Hepatic stellate cell (primary cell): ENCODE results near the gene GRIN1.
A peak's percentile ranks its signal among the peaks of the same experiment; 100 is the strongest.

ENCODE experiments used
- DNase-seq: peaks from one replicate; pipeline ENCODE4 v3.0.0; 2011; ENCODE audit warnings: low spot score

Gene GRIN1

GRCh38 chr9:137194909-137195308, 56.0 kb downstream of the GRIN1 start:
- no peak for DNase-seq

DNA sequence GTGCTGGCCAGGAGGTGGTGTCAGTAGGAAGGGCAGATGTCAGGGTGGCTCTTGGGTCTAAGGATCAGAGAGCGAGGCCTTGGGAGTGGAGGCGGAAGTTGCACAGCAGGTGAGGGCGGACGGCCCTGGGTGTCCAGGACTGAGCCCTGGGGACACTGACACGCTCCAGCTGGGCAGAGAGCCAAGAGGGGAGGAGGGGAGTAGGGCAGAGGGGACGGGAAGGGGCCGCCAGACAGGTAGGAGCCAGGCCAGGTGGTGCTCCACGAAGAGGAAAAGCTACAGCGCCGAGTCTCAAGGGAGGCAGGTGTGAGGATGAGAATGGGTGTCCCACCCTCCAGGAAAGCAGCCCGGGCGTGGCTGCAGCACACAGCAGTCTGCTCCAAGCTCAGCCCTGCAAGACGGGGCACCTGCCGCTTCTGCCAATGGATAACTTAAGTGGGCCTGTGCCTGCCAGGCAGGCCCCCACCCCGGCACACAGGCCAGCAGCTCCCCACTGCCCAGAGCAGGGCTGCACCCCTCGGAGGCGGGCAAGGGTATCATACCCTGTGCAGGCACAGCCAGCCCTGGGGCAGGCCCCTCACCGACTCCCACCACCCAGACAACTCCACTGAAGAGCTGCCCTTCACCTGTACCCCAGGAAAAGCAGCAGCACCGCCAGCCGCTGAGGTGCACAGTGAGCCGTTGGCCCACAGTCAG, 56.7 kb downstream of the GRIN1 start:
- DNase-seq = no peak

GRCh38 chr9:137198051-137198901, 59.3 kb downstream of the GRIN1 start:
- DNase-seq = no peak

GRCh38 chr9:137198902-137199283, 59.9 kb downstream of the GRIN1 start:
- no peak for DNase-seq

- DNase-seq = peak; percentile 43
Measured at GRCh38 chr9:137199411-137200121, 60.6 kb downstream of the GRIN1 start.

DNA sequence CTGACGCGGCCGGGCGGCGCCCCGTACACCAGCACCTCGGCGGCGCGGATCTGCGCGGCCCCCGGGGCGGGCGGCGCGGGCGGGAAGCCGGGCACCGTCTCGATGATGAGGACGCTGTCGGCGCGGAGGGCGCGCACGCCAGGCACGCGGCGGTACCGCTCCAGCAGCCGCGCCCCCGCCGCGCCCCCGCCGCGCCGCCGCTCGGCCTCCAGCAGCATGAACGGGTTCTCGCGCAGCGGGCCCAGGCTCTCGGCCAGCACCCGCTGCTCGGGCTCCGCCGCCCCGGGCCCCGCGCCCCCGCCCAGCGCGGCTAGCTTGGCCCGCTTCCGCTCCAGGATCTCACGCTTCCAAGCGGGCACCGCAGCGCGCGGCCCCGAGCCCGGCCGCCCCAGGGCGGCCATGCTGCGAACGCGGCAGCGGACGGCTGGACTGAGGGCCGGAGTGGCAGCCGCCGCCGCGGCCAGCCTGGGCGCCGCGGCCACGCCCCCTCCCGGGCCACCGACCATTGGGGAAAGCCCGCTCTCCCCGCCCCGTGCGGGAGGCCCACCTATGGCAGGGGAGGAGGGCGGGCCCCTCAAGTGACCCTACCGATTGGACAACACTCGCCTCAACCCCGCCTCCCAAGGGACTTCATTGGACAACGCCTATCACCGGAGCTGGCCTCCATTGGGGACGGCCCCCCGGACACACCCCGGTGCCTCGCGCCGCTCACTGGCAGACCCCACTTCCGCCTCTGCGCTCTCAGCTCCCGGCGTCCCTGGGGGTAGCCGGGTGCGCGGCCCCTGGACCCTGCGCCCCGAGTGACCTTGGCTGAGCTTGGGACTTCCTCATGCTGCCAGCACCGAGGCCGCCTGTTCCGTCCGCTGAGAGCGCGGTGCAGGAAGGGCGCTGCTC, 61.6 kb downstream of the GRIN1 start, which contains the start of gene TPRN:
Gene TPRN (minus strand): TSS at position 431 of the 894 bp plus-strand sequence. CDS start 30 bp downstream, at position 401.
- DNase-seq = peak; percentile 100

DNA sequence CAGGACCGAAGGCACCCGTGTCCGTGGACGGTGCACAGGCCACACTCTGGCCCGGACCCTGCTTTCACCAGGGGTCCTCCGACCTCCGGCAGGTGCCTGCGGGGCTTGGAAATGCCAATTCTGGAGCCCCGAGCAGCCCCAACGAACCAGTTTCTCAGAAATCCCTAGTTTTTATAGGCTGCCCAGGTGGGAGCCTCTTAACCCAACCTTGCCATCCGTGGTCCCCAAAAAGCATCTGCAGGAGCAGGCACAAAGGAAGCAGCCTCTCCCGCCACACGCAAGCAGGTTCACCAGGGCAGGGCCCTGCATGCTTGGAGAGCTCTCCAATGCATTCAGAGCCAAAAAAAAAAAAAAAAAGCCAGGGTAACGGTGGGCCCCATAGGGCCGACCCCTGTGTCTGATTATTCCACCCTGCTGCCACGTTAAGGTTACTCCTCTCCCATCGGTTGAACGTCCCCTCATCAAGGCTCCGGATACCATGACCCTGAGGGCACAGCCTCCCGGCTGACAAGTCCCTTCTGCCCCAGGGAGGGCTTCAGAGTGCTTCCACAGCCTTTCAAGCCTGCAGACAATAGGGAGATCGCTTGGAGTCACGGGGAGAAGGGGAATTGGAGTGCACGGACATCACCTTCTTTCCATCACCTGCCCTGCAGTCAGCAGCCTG, 62.4 kb downstream of the GRIN1 start:
- DNase-seq = no peak

- no peak for DNase-seq
Measured at GRCh38 chr9:137202966-137203365, 64.0 kb downstream of the GRIN1 start.

DNA sequence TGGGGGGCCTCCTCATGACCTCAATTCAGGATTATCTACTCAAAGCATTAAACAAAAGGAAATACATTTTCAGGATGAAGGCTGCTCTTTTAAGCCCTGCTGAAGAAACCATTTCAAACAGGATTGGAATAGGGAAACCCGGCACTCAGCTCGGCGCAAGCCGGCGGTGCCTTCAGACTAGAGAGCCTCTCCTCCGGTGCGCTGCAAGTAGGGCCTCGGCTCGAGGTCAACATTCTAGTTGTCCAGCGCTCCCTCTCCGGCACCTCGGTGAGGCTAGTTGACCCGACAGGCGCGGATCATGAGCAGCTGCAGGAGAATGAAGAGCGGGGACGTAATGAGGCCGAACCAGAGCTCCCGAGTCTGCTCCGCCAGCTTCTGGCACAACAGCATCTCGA, 65.8 kb downstream of the GRIN1 start:
- no peak for DNase-seq

GRCh38 chr9:137205126-137206069, 66.4 kb downstream of the GRIN1 start, which contains the start of the genes NDOR1 and TMEM203:
TSS of gene NDOR1 (plus strand) at chr9:137205700. CDS start at chr9:137205778, 78 bp downstream.
TSS of gene TMEM203 (minus strand) at chr9:137205648. CDS start at chr9:137205414, 234 bp downstream.
- peak; percentile 97 for DNase-seq

- no peak for DNase-seq
Measured at GRCh38 chr9:137206602-137207001, 67.6 kb downstream of the GRIN1 start.

GRCh38 chr9:137211532-137211931, 72.6 kb downstream of the GRIN1 start:
- no peak for DNase-seq

GRCh38 chr9:137212520-137212919, 73.6 kb downstream of the GRIN1 start:
- no peak for DNase-seq

GRCh38 chr9:137213160-137214060, 74.5 kb downstream of the GRIN1 start:
- DNase-seq = no peak

- DNase-seq = no peak
Measured at GRCh38 chr9:137214620-137215019, 75.7 kb downstream of the GRIN1 start.

DNA sequence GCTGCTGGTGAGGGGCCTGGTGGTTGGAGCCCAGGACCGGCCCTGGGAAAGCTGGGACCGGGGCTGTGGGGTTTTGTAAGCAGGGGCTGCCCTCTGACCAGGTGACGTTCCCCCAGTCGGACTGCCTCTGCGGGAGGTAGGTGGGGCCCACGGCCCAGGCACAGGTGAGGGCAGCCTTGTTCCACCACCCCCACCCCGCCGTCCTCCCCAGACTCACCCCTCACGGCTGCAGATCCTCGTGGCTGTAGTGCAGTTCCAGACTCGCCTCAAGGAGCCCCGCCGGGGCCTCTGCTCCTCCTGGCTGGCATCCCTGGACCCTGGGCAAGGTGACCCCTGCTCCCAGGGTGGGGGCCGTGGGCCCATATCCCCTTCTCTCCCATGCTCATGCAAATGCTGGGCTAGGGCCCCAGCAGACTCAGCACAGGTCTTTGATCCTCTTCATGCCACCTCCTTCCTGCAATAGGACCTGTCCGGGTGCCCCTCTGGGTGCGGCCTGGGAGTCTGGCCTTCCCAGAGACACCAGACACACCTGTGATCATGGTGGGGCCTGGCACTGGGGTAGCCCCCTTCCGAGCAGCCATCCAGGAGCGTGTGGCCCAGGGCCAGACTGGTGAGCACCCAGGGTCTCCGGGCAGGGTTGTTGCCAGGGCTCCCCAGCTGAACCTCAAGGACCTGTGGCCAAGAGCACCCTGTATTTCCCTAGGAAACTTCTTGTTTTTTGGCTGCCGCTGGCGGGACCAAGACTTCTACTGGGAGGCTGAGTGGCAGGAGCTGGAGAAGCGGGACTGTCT, 76.4 kb downstream of the GRIN1 start:
- DNase-seq = no peak

DNA sequence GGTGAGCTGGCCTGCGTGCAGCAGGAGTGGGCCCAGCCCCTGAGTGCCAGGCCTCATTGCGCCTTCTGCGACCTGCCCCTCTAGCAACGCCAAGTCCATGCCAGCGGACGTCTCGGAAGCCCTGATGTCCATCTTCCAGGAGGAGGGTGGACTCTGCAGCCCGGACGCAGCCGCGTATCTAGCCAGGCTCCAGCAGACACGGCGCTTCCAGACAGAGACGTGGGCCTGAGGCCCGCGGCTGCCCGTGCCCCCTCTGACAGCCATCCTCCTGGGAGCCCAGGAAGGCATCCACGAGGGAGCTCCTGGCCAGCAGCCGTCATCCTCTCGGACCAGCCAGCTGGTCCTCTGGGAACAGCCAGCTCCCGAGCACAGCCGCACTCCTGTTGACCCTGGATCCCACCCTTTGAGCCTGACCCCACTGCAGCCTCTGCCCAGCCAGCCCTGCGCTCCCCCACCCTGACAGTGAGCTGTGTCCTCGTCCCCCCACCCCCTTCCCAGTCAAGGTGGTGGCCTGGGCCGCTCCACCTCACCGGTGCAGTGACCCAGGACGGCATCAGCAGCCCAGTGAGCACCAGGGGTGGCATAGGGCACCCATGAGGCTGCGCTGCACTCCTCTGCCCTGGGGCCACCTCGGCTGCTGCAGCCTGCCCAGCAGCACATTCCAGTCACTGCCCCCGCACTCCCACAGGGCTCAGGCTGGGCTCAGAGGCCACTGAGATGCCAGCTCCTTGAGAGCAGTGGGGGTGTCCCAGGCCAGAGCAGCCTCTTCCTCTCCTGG, 77.4 kb downstream of the GRIN1 start:
- DNase-seq = no peak
